Activated CD8-positive, alpha-beta memory T cell treated with anti-CD3 and anti-CD28 coated beads, Interleukin-2, amount 50 U/mL, for 4 hours (primary cell): ENCODE data around the gene HERC2.
"Not testable (repeated sequence)": the region's sequence is repeated elsewhere in the genome, so short reads cannot be mapped to it uniquely, and the experiment has no call there.

Source experiments
- DNase-seq: peaks from one replicate; pipeline ENCODE4 v3.0.0-alpha.2; 2020

Gene HERC2

GRCh38 chr15:28322129-28322588 lies at the start of gene HERC2:
Gene HERC2 (minus strand): TSS chr15:28322179. CDS start chr15:28321433, 746 bp downstream.
- DNase-seq, result not testable (repeated sequence)

- not testable (repeated sequence) for DNase-seq
Measured at GRCh38 chr15:28365502-28365901, 43.5 kb upstream of the HERC2 start.

GRCh38 chr15:28357984-28358383 lies 36.0 kb upstream of the HERC2 start, which contains the start of gene GOLGA6L24:
Gene GOLGA6L24 (minus strand): TSS chr15:28358084. CDS start chr15:28358023, 61 bp downstream.
- not testable (repeated sequence) for DNase-seq

GRCh38 chr15:28321358-28322078 lies 461 bp downstream of the HERC2 start:
- not testable (repeated sequence) for DNase-seq

- not testable (repeated sequence) for DNase-seq
Measured at GRCh38 chr15:28319725-28320124, 2.3 kb downstream of the HERC2 start.

GRCh38 chr15:28318828-28319227 lies 3.2 kb downstream of the HERC2 start:
- not testable (repeated sequence) for DNase-seq

GRCh38 chr15:28318122-28318521 lies 3.9 kb downstream of the HERC2 start:
- not testable (repeated sequence) for DNase-seq

GRCh38 chr15:28316958-28317357 lies 5.0 kb downstream of the HERC2 start:
- not testable (repeated sequence) for DNase-seq

- DNase-seq, result not testable (repeated sequence)
Measured at GRCh38 chr15:28310454-28310853, 11.5 kb downstream of the HERC2 start.

GRCh38 chr15:28308718-28309117 lies 13.3 kb downstream of the HERC2 start:
- not testable (repeated sequence) for DNase-seq

GRCh38 chr15:28305700-28306099 lies 16.3 kb downstream of the HERC2 start:
- not testable (repeated sequence) for DNase-seq

- not testable (repeated sequence) for DNase-seq
Measured at GRCh38 chr15:28297434-28297833, 24.5 kb downstream of the HERC2 start.

GRCh38 chr15:28296814-28297213 lies 25.2 kb downstream of the HERC2 start:
- not testable (repeated sequence) for DNase-seq

- not testable (repeated sequence) for DNase-seq
Measured at GRCh38 chr15:28295009-28295563, 26.9 kb downstream of the HERC2 start.

GRCh38 chr15:28294560-28294959 lies 27.4 kb downstream of the HERC2 start:
- not testable (repeated sequence) for DNase-seq

GRCh38 chr15:28289694-28290463 lies 32.1 kb downstream of the HERC2 start:
- no peak for DNase-seq

GRCh38 chr15:28288830-28289693 lies 32.9 kb downstream of the HERC2 start:
- DNase-seq, result not testable (repeated sequence)

GRCh38 chr15:28286659-28287058 lies 35.3 kb downstream of the HERC2 start:
- DNase-seq, result not testable (repeated sequence)

GRCh38 chr15:28286031-28286430 lies 35.9 kb downstream of the HERC2 start:
- DNase-seq, result no peak

GRCh38 chr15:28281876-28282275 lies 40.1 kb downstream of the HERC2 start:
- no peak for DNase-seq

GRCh38 chr15:28274635-28275034 lies 47.3 kb downstream of the HERC2 start:
- DNase-seq, result no peak

GRCh38 chr15:28273873-28274610 lies 47.9 kb downstream of the HERC2 start:
- DNase-seq, result no peak
